ENCODE data around the gene GUCY1A2.
"Not testable (repeated sequence)": the region's sequence is repeated elsewhere in the genome, so short reads cannot be mapped to it uniquely, and the experiment has no call there.

The GUCY1A2 gene

DNA sequence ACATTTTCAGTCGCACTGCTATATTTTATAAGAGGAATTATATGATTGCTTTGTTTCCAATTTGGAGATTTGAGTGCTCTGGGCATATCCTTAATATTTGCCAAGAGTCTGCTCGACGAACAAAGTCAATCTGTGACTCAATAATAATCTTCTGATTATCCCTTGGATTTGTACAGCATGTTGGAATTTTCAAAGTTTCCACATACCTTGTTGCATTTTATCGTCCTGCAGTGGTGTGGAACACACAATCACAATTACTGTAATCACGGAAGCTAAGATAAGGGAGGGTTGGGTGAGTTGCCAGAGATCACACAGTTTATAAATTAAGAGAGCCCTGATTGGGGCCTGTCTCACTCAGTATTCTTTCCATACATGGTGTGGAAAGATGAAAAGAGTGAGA is 189.3 kb downstream of the GUCY1A2 start:
- no peak for FAIRE-seq

DNA sequence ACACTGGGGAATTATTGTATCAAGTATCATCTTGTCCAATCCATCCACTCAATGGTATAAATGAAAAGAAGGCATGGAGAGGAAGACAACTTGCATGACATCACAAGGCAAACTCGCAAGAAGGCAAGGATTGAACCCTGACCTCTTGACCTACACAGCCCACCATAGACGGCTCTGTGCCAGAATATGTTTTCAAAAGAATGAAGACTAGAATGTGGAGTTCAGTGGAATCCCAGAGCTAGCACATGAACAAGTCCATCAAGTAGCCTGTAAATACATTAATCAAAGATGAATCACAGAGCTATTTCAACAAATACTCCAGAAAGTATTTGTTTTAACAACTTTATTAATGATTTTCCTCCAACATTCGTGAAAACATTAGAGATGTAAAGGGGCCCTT is 189.7 kb downstream of the GUCY1A2 start:
- no peak for FAIRE-seq

DNA sequence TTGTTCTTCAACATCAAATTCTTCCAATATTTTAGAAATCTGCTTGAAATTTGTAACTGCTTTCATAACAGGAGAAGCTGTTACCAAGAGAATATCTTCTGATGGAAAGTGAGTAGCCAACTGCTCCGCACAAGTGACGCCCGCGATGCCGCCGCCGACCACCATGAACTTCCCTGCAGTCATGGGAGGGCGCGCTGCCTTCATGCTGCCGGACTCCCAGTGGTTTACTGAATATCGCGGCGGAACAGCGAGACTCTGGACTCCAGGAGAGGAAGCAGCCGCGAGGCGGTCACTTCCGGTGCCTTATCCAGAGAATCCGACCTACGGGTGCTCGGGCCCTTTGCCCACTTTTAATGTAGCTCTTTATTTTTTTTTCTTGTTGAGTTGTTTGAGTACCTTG is 190.6 kb downstream of the GUCY1A2 start:
- FAIRE-seq = no peak

DNA sequence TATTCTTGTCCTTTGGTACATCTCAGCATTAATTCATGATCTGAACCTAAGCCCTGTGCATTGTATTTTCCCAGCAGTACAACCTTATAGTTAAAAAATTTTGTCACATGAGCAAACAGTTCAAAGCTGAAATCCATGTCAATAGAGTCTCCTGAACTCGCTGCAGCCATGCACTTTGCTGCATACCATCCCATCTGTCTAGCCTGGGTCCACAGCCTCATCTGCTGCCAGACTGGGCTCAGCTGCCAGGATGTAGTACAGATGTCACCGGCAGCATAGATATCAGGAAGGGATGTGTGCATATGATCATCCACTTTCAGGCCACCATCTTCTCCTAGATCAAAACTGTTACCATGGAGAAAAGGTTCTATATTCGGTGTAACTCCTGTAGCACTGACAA is 191.7 kb downstream of the GUCY1A2 start:
- FAIRE-seq = not testable (repeated sequence)

DNA sequence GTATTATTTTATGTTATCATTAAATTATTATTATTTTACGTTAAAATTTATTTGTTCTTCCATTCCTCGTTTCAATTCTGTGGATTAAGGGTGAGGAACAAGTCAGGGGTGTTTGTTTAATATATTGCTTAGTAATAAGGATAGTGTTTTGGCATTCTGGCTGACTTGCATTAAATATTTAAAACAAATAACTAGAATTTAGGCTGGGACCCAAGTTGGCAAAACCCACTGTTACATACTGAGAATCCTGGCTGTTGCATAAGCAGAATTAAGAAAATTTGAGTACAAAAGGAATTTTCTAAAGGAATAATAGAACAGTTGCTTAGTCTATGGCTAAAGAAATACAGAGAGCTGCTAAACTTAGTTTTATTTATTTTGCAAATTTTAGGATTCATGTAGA is 196.4 kb downstream of the GUCY1A2 start:
- no peak for FAIRE-seq

DNA sequence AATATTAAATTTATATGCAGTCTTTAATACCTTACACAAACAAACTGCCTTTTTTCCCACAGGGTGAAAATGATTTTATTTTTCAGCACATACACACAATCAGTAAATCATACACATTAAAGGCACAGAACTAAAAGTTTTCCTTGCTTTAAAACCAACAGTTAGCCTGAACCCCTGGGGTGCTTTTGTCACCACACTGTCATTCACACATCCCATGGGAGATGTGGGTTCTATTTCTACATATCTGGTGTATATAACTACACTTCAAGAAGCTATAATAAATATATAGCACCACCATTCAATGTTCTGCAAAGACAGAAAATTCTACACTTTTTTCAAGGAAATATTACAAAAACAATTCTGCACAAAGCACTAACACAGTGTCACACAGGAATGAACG is 197.0 kb downstream of the GUCY1A2 start:
- no peak for FAIRE-seq

DNA sequence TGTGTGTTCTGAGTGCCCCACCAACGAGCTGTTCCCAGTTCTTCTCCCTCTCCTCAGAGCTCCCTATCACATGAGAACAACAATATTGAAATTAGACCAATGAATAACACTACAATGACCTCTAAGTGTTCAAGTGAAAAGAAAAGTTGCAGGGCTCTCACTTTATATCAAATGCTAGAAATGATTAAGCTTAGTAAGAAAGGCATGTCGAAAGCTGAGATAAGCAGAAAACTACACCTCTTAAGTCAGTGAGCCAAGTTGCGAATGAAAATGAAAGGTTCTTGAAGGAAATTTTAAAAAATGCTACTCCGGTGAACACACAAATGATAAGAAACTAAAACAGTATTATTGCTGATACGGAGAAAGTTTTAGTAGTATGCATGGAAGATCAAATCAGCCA is 199.8 kb downstream of the GUCY1A2 start:
- no peak for FAIRE-seq

DNA sequence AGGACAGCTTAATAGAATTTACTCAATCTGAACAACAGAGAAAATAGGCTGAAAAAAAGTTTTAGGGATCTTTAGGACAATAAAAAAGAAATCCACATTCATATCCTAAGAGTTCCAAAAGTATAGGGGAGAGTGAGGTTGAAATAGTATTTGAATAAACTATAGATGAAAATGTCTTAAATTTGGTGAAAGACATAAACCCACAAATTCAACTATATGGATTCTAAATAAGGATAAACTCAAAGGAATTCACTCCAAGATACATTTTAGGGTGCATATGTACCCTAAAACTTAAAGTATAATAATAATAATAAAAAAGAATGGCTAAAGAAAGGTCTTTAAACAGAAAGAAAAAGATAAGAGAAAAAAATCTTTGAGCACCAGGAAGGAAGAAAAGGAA is 203.1 kb downstream of the GUCY1A2 start:
- FAIRE-seq = no peak

DNA sequence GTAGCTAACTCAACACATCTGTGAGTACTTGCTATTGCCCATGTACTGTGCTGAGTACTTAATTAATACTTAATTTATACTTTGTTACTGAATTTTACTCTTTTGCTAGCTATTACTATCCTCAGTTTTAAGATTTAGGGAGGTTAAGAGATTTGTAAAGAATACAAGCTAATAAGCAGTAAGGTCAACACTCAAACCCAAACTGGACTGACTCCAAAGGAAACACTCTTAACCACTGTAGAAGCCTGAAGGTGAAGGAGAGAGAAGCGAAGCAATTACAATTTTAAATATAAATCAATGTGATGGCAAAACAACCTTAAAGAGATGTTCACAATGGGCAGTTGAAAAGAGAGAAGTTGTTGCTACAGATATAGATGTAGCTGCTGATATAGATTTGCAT is 204.5 kb downstream of the GUCY1A2 start:
- no peak for FAIRE-seq

DNA sequence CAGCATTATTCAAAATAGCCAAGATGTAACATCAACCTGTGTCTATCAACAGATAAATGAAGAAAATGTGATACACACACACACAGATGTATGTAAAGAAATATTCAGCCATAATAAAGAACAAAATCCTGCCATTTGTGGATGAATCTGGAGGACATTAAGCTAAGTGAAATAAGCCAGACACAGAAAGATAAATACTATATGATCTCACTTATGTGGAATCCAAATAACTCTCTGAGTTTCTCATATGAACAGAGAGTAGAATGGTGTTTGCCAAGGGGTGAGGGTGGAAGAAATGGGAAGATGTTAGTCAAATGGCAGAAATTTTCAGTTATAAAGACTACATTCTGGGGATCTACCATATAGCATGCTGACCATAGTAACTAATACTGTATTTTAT is 224.2 kb downstream of the GUCY1A2 start:
- FAIRE-seq = no peak

DNA sequence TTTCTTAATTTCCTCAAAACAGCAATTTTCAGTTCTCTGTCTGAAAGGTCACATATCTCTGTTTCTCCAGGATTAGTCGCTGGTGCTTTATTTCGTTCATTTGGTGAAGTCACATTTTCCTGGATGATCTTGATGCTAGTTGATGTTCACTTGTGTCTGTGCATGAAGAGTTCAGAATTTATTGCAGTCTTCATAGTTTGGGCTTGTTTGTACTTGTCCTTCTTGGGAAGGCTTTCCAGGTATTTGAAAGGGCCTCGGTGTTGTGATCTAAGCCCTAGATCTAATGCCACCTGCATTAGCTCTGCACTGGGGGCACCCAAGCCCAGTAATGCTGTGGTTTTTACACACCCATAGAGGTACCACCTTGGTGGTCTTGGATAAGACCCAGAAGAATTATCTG is 228.9 kb downstream of the GUCY1A2 start:
- no peak for FAIRE-seq

DNA sequence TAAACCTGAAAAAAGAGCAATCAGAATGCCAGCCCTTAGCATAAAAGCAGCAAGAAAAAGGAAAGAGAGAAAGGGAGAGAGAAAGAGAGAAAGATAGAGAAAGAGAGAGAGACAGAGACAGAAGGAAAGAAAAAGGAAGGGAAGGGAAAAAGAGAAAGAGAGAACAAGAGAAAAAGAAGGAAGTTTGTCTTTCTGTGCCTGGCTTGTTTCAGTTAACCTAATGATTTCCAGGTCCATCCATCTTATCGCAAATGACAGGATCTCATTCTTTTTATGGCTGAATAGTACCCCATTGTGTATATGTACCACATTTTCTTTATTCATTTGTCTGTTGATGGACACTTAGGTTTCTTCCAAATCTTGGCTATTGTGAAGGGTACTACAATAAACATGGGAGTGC is 230.8 kb downstream of the GUCY1A2 start:
- no peak for FAIRE-seq

DNA sequence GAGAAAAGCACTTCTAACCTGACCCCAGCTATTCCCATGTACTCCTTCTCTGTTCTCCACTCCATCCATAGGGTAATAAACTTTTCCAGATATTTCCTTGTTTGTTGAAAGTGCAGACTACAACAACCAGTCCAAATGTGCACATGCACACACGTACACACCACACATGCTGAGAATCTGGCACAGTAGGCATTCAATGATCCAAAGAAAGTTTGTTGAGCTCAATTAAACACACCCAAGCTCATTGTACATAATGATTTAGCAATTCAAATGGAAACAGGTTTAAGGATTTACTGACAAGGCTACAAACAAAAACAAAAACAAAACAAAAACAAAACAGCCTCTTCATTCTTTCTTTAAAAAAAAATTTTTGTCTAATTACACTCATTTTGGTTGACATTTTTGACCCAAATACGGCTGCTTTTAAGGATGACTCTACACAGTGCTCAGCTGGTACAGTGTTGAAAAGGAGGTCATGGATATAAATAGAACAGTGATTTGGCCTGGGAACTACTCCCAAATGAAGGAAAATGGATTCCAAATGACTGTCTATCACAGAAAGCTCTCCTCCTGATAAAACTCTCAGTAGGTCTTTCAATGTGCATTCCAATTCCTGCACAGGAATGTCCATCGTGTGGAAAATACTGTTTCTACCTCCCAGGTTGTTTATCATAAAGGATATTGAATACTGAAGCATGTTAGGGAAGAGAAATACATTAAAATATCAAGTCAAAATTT is 232.2 kb downstream of the GUCY1A2 start:
- peak; percentile 83 for FAIRE-seq

DNA sequence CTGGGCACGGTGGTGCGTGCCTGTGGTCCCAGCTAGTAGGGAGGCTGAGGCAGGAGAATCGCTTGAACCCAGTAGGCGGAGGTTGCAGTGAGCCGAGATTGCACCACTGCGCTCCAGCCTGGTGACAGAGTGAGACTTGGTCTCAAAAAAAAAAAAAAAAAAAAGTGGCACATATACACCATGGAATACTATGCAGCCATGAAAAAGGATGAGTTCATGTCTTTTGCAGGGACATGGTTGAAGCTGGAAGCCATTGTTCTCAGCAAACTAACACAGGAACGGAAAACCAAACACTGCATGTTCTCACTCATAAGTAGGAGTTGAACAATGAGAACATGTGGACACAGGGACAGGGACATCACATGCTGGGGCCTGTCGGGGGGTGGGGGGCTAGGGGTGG is 241.0 kb downstream of the GUCY1A2 start:
- FAIRE-seq = not testable (repeated sequence)

DNA sequence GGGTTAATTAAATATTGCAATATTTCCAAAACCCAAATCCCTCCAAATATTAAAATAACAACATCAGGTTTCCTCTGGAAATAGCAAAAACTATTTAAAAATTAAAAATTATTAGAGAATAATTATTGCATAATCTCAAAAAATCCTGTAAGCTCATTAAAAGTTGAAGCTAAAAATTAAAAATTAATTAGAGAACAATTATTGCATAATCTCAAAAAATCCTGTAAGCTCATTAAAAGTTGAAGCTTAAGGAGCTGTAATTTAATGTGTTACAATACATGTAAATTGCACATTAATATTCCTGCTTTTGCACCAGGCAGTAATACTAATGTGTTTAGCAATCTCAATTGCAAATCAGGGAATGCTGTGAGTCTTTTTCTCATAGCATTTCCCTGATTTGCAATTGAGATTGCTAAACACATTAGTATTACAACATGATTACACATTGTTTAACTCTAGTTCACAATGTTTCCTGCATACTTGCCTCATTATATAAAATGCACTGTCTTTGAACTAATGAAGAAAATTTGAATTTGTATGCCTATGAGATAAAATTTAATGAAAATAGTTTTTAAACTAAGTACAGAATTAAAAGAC is 247.7 kb downstream of the GUCY1A2 start:
- no peak for FAIRE-seq

DNA sequence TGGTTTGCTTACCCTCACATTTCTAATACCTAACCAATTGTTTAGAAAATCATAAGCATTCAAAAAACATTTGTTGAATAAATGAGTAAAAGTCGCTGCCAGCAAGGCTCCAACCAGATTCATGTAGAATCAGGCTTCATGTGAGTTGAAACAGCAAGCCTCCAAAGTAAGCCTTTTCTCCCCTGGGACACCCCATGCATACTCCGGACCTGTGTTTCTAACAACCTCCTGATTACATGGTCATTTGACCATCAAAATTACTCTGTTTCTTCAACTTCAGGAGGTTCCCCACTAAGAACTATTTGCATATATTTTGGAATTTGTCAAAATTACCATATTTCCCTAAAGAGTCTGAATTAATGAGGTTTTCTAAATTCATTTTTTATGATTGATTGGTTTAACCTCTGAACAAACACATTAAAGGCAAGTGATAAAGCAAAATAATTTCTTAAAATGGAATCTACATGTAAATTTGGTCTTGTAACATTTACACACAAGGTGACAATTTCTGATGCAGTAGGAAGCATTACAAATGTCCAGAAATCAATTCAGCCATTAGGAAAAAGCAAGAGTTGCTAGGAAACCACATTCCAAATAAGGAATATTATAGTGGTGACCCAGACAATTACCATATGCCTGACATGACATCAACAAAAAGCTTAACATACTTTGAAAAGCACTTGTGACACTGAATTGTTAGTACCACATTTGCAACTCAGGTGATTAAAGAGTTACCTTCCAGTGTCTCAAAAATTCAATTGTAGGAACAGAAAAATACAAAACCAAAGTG is 252.6 kb downstream of the GUCY1A2 start:
- FAIRE-seq = no peak

DNA sequence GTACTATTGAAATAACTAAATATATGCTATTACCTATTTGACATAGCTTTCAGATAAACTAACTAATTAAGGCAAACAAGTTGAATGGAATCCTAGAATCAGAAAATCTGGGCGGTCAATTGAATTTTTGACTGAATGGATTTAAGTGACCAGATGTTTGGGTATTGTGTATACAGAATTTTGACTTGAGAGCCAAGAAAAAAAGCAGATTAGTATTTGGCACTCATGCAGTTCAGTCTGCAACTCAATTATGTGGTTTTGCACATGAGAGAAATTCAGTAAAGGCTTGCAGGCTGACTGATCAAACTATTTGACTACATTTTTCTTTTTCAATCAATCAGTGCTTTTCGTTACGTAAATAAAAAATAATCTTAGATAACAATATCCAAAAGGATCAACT is 254.8 kb downstream of the GUCY1A2 start:
- no peak for FAIRE-seq

DNA sequence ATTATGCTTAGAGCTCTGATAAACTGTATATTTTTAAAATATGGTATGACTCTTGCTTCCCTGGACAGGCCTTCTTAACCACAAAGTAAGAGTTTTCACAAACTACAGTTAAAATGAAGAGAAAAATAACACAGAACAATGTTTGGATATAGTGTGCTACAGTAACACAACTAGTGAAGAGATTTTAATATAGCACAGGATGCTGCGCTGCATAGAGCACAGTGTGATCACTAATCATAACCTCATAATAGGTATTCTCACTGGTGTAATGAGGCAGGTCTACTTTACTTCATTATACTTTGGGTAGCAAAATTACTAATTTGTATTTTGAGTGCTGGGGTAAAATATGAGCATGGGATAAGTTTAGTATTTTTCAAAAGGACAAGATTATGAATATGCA is 256.5 kb downstream of the GUCY1A2 start:
- FAIRE-seq = no peak

DNA sequence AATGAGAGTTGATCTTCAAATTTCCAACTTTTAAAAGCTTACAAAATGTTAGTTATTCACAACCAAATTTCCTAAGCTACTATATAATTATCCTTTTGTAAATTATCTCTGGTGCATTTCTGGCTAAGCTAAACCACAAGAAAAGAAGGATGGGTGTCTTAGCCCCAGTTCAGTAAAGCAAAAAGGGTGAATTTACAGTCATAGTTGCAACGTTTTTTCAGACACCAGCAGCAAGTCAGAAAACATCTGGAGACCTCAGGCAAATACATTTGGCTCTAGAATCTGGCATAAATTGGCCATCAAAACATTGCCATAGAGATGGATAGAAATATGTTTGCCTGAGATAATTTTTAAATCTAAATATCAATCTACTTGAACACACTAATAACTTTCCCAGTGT is 257.0 kb downstream of the GUCY1A2 start:
- FAIRE-seq = no peak

DNA sequence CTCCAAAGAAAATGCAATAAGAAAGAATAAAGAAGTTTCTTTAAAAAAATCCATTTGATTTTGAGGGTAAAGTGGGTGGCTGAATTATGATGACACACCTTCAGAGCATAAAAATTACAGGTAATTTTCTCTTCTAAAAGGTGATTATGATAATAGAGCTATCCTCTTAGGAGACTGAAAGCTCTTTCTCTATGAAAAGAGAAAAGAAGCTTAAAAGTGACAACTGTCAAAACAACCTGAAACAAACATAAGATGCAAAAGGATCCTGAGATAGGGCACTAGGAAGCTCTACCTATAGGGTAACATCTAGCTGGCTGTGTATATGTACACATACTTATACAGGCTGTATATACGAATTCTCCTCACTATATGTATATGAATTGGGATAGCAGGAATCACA is 270.2 kb downstream of the GUCY1A2 start:
- no peak for FAIRE-seq

DNA sequence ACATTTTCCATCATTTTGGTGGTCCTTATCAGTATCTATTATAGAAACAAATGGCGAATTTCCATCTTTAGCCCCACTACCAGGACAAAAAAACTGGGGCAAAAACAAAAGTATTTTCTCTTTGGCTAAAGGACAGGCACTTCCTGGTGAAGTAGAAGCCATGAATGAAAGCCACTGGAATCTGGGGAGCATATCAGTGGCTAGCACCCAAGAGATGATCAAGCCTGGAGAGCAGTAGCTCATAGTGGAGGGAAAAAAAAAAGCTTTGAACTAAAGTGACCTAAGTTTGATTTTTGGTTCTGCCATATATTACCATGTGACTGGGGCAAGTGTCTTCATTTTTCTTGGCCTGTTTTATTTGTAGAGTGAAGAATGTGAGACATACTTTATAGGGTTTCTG is 272.3 kb downstream of the GUCY1A2 start:
- FAIRE-seq = no peak

DNA sequence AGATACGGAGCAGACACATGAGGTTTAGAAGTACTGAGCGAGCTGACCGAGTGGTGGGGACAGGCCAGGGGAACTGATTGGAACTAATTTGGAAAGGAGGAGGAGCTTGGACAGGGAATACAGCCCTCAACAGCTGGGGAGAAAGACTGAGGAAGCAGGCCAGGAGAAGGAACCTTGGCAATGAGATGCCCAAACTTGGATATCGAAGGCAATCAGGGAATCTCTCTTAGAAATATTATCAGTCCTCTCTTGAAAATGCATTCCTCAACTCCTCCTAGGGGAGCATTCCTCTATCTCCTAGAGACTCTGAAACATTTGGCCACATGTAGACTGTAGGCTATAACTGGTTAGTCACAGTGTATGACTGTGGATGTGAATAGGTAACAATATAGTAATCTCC is 284.6 kb downstream of the GUCY1A2 start:
- FAIRE-seq = no peak

DNA sequence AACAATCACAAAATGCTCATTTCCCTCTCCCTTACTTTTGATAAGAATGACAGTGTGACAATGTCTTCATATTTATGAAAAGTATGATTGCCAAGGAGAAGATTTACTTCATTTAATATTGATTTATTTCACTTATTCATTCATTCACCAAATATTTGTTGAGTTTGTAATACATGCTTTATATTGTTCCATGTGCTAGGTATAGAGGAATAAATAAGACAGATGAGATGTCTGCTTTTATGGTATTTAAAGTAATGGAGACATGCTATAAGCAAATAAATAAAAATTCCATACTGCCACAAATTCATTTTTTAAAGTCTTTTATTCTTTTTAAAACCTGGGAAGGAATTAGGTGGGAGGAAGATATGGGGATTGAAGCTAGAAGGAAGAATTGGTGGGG is 289.4 kb downstream of the GUCY1A2 start:
- FAIRE-seq = no peak

DNA sequence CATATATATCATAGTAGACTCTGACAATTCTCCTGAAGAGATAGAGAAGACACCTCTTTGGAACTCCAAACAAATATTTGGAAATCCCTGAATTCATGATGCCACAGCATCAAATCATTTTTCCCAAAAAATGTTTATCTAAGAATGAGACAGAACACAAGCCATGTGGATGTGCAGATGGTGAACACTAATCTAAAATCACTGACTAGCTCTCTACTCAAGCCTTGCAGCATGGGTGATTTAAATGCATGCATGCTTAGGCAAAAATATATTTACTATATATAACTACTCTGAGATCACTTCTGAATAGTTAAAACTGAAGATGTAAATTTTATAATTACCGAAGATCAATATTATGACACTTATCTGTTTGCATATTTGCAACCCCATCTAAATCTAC is 289.9 kb downstream of the GUCY1A2 start:
- FAIRE-seq = no peak

Measured in endometrium (tissue), 2 donors.